NCI-H2196 treated with DMSO at 0.1 percent for 48 hours (cell line): ENCODE results near the gene FSTL3.
"Not testable (repeated sequence)": the region's sequence is repeated elsewhere in the genome, so short reads cannot be mapped to it uniquely, and the experiment has no call there.

ENCODE experiments used
- DNase-seq: peaks from one replicate; lab custom pipeline; 2025; ENCODE audit not compliant: unreplicated experiment; lab: John Stamatoyannopoulos, UW

FSTL3 gene

DNA sequence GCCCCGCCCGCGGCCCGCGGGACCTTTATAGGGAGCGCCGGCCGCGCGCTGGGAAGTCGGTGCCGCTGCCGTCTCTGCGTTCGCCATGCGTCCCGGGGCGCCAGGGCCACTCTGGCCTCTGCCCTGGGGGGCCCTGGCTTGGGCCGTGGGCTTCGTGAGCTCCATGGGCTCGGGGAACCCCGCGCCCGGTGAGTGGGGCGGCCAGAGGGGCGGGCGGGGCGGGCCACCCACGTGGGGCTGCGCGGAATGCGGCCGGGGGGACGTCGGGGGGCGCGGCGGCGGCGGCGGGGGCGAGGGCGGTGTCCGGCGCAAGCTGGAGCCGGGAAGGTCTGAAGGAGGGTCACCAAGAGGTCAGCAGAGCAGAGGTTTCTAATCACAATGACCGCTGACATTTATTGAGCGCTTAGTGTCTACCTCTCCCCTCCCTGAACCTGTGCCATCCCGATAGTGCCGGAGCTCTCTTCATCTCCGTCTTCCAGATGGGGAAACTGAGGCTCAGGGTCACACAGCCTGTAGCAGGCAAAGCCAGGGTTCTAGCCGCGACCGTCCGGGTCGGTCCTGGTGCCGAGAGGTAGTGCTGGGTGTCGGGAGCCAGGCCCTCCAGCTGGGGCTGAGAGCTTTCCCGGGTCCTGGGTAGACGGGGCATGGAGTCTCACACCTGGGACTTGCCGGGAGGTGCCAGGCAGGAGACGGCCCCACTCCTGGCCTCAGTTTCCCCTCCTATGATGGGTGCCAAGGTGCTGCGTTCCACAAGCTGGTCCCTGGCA, at the start of gene FSTL3:
Gene FSTL3 (plus strand): TSS at position 54 of the 767 bp plus-strand sequence. CDS start 32 bp downstream, at position 86.
- DNase-seq, result no peak

DNA sequence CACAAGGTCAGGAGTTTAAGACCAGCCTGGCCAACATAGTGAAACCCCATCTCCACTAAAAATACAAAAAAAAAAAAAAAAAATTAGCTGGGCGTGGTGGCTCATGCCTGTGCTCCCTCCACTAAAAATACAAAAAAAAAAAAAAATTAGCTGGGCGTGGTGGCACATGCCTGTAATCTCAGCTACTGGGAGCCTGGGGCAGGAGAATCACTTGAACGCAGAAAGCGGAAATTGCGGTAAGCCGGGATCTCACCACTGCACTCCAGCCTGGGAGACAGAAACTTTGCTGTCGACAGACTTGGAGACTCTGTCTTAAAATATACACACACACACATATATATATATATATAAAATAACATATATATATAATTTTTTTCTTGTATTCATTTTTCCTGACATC, 49.6 kb upstream of the FSTL3 start:
- not testable (repeated sequence) for DNase-seq

- no peak for DNase-seq
Measured at GRCh38 chr19:628168-628567, 48.0 kb upstream of the FSTL3 start.

GRCh38 chr19:629515-629914, 46.7 kb upstream of the FSTL3 start:
- peak; percentile 51 for DNase-seq

- no peak for DNase-seq
Measured at GRCh38 chr19:629961-630714, 46.1 kb upstream of the FSTL3 start.

GRCh38 chr19:632579-633067, 43.6 kb upstream of the FSTL3 start:
- DNase-seq, result no peak

- peak; percentile 88 for DNase-seq
Measured at GRCh38 chr19:633068-633785, 43.0 kb upstream of the FSTL3 start, which contains the start of gene POLRMT. Gene POLRMT (minus strand): TSS chr19:633537. CDS start chr19:633512, 25 bp downstream.

DNA sequence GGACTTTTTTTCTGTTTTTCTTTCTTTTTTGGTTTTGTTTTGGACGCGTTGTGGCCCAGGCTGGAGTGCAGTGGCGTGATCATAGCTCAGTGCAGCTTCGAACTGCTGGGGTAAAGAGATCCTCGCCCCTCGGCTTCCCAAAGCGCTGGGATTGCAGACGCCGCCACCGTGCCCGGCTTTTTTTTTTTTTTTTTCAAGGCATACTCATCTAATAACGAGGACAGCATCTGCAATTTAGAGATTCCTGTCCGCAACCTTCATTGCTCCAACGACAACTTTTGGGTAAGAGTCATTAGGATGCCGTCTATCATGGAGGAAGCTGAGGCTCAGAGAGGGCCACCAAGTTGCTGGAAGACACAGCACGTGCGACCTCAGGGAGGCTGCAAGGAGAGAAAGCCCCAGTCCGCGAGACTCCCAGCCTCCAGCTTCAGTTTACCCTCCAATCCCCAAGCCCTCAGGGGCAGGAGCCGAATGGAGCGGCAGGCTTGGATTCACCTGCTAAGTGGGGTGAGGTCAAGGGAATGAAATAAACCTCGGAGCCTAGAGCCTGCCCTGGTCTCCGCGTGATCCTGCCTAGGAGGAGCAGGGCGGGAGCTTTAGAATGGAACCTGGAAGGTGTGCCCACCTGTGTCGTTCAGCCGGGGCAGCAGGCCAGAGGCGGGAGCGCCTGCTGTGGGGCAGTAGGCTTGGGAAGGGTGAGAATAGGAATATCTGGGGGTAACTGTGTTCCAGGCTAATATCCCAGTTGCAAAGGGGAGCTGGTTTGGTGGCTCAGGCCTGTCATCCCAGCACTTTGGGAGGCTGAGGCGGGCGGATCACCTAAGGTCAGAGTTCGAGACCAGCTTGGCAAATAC, 42.2 kb upstream of the FSTL3 start:
- no peak for DNase-seq

- DNase-seq, result no peak
Measured at GRCh38 chr19:634975-635652, 41.1 kb upstream of the FSTL3 start.

- no peak for DNase-seq
Measured at GRCh38 chr19:638906-639252, 37.3 kb upstream of the FSTL3 start.

DNA sequence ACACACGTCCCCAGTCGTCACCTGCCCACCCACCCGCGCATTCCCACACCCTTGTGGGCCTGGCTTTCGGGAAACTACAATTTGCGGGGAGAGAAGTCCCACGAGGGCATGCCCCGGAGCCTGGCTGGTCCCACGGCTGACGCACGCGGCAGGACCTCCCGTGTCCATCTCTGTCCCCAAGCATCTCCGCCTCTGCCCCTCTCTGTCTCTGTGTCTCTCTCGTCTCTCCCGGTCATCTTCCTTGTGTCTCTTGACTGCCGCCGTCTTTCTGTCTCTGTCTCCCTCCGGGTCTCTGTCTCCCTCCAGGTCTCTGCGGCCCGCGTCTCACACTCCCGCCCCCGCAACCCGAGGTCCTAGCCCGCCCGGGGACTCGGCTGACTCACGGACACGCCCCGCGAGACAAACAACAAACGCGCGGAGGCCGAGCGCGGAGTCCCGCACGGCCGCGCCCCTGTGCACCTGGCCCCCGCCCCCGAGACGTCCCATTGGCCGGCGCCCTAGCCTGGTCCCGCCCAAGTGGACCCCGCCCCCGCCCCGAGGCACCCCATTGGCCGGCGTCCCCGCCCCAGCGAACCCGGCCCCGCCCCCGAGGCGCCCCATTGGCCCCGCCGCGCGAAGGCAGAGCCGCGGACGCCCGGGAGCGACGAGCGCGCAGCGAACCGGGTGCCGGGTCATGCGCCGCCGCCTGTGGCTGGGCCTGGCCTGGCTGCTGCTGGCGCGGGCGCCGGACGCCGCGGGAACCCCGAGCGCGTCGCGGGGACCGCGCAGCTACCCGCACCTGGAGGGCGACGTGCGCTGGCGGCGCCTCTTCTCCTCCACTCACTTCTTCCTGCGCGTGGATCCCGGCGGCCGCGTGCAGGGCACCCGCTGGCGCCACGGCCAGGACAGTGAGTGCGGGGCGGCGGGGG, 36.7 kb upstream of the FSTL3 start, which contains the start of gene FGF22:
Gene FGF22 (plus strand): TSS at position 627 of the 908 bp plus-strand sequence. CDS start 47 bp downstream, at position 674.
- DNase-seq, result peak; percentile 73

DNA sequence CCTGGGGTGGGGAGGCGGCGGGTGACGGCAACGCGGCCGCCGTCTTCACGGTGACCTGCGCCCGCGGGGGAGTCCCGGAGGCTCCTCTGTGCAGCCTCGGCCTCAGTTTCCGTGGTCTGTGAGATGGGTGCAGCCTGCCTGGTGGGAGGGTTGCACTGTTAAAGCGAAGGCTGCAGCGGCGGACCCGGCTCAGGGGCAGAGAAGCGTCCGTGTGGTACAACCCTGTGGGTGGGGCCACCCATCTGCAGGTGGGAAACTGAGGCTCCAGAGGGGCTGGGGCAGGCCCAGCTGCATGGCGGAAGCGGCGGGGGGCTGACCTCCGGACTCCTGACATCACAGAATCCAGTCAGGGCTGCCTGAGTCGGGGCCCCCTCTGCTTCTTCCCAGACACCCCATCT, 36.0 kb upstream of the FSTL3 start:
- DNase-seq, result no peak

GRCh38 chr19:640606-641189, 35.5 kb upstream of the FSTL3 start:
- no peak for DNase-seq

GRCh38 chr19:641702-642101, 34.5 kb upstream of the FSTL3 start:
- DNase-seq, result no peak

- DNase-seq, result no peak
Measured at GRCh38 chr19:642767-643727, 33.1 kb upstream of the FSTL3 start.

DNA sequence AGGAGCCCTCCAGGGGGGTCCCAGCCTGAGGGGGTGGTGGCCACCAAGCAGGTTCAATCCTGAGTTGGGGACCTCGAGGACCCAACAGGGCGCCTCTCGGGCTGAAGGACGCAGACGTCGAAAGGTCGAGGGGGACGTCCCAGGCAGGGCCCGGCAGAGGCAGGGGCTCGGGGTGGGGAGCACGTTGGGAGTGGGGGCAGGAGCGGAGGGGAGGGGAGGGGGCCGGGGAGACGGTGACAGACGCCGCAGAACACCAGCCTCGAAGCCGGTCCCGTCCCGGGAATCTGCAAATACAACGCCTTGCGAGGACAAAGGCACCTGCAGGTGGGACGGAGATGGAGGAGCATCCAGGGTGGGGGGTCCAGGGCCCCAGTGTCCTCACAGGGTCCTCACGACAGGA, 32.5 kb upstream of the FSTL3 start:
- DNase-seq, result no peak

- DNase-seq, result no peak
Measured at GRCh38 chr19:644363-644762, 31.8 kb upstream of the FSTL3 start.
